Left hindlimb (tissue), 1 donor: ENCODE measurements around the gene C11orf21.

Source experiments
- DNase-seq: peaks from one replicate; pipeline ENCODE4 v3.0.0-alpha.2; 2018

The C11orf21 gene

DNA sequence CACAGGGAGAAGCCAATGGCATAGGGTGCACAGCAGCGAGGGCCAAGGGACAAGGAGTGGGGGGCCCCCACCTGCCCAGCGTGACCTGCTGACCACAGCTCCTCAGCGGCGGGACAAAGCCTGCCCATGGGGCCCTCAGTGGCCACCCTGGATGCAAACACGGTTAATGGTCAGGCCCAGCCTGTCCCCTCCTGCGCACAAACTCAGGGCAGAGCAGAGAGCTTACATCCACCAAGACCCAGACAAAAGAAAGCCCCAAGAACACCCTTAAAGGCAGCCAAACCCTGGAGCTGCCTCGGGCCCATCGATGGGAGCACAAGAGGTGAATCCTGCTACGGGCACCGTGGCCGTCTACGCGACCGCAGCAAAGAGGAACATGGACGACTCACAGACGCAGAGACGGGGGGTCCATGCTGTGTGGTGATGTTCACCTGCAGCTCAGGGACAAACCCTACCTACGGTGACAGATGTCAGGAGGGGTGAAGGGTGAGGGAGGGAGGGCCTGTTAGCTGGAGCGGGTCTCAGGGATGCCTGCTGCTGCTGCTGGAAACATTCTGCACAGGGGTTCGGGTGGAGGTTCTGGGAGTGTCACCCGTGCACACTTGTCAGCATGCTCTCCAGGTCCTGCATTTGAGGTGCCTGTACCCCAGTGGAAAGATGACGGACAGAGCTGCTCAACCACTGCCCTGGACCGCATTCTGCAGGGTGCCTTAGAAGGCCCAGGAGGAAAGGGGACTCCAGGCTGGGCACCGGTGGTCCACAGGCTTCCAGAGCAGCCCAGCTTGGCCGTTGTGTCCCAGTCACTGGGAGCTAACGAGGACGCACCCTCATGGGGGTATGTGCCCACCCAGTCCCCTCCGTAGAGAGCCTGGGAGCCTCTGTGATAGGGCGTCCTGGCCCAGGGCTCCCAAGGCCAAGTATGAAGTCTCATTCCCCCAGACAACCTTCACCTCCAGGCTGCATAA lies 42.9 kb downstream of the C11orf21 start:
- DNase-seq = no peak

- no peak for DNase-seq
These were observed 44.6 kb downstream of the C11orf21 start for GRCh38 chr11:2256951-2257700.

DNA sequence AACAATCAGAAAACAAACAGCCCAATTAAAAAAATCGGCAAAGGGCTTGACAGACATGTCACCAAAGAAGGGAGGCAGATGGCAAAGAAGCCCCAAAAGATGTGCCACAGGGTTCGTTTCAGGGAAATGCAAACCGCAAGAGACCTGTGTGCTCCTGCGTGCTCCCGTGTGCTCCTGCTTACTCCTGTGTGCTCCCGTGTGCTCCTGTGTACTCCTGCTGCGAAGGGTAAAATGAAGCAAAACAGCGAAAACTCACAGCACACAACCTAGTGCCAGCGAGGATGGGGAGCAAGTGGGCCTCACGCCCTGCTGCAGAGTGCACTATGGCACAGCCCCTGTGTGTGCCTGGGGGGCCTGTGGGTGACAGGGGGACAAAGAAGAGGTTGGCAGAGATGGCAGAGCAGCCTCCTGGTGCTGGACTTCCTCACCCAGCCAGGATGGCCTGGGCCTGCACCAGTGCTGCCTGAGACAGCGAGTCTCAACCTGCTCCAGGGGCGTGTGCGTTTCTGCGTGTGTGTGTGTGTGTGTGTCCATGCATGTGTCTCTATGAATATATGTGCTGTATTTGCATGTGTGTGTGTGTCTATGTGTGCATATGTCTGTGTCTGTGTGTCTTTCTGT lies 45.3 kb downstream of the C11orf21 start:
- no peak for DNase-seq

GRCh38 chr11:2252018-2252417 lies 49.7 kb downstream of the C11orf21 start:
- no peak for DNase-seq

- DNase-seq = no peak
These were observed 50.6 kb downstream of the C11orf21 start for GRCh38 chr11:2251138-2251537.

GRCh38 chr11:2250485-2250884 lies 51.2 kb downstream of the C11orf21 start:
- DNase-seq = no peak

GRCh38 chr11:2250041-2250440 lies 51.7 kb downstream of the C11orf21 start:
- DNase-seq = no peak

GRCh38 chr11:2249189-2249916 lies 52.4 kb downstream of the C11orf21 start:
- DNase-seq = no peak

DNA sequence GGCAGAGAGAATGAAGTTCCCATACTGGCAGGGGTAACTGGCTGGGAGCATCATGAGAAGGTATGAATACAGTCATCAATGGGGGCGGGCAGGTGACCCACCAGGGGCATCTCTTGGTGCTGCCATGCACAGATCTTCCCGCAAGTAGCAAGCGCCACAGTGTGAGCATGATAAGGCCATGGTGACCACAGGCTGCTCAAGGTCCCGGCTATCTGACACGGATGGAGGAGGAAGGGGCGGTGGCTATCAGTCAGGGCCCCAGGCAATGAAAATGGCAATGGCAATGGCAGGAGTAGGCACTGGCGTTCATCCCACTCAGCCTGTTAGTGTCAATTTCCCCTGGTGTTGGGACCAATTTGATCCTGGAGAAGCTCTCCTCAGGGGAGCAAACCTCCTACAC lies 53.0 kb downstream of the C11orf21 start:
- DNase-seq = no peak

GRCh38 chr11:2248242-2248641 lies 53.5 kb downstream of the C11orf21 start:
- DNase-seq = no peak

GRCh38 chr11:2247496-2247895 lies 54.2 kb downstream of the C11orf21 start:
- no peak for DNase-seq
